ENCODE data around the gene TNIK. TPM values are rescaled to one million over a fixed set of nuclear protein-coding genes. Genes with fewer than 3 reads are reported as not detected.
A peak's percentile ranks its signal among the peaks of the same experiment; 100 is the strongest.

The TNIK gene
- total and polyA plus RNA-seq, 2 of the 13 experiments (the other 11 are each of a cell fraction or from before 2014, with no cell fraction given), result 0.15 to 0.22 TPM

DNA sequence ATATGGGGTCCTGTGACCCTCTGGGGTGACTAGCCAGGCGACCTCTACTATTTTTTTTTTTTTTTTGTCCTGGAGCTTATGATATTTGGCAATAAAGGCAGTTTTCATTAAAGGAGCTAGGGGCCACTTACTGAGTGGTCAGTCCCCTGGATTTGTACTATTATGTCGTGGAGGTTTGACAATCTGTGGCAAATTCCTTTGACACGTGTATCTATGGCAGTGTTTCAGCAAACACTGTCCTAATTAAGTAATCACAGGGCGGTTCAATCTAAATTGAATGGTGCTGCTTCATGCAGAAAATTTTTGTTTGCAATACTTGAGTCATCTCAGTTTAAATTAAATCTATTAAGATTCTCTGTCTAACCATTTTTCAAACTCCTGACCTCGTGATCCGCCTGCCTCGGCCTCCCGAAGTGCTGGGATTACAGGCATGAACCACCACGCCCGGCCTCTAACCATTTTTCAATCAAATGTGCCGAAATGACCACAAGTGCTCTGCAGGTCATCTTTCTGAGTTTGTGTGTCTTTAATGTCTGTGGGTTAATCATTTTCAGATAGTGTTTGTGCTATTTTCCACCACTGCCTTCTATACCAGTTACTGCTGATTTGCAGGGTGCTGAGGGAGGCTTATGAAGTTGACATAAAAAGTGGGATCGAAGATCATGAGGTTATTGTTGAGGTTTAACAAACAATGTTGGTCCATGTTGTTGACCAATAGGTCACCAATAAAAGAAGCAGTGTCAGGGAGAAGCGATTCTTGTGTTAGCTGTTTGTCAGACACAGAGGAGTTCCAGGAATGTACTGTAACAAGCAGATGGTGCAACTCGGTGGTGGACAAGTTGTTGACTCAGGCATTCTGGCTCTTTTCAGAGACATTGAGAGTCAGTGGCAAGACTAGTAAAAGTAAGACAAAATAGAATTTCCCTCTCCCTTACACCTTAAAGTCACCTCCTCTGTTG lies 415.1 kb downstream of the TNIK start (continued):
- TF ChIP-seq AHDC1 (CRISPR knock-in tag; IDR thresholded peaks at IDR 0.05; ENCODE audit: borderline replicate concordance) (peak; percentile 99), IKZF5 (CRISPR knock-in tag; IDR thresholded peaks at IDR 0.05) (peak; percentile 98), ZFYVE20 (CRISPR knock-in tag; IDR thresholded peaks at IDR 0.05; ENCODE audit: borderline replicate concordance, low read depth) (no peak), AGO2 (optimal IDR thresholded peaks at IDR 0.05; ENCODE audit: low read depth, low read length) (no peak), DMAP1 (CRISPR knock-in tag; IDR thresholded peaks at IDR 0.05) (peak; percentile 80), CCDC6 (CRISPR knock-in tag; IDR thresholded peaks at IDR 0.05) (peak; percentile 85; the same call in 1 of the 2 replicates), YY1 (IDR thresholded peaks at IDR 0.05; ENCODE audit: insufficient read depth, insufficient replicate concordance, low read depth, low read length) (no peak), MAFK (conservative IDR thresholded peaks at IDR 0.05 in 1 of 2, IDR thresholded peaks at IDR 0.05 in 1 of 2; ENCODE audit: low read length in 2 of 2) (peak; percentile 79 to 87), ZSCAN25 (CRISPR knock-in tag; IDR thresholded peaks at IDR 0.05) (peak; percentile 67; the same call in 1 of the 2 replicates), NRL (CRISPR knock-in tag; IDR thresholded peaks at IDR 0.05; ENCODE audit: borderline replicate concordance) (no peak), ZNF317 (CRISPR knock-in tag; IDR thresholded peaks at IDR 0.05) (peak; percentile 84; the same call in 1 of the 2 replicates), TGIF2 (CRISPR knock-in tag; IDR thresholded peaks at IDR 0.05) (peak; percentile 93), GATAD1 (CRISPR knock-in tag; IDR thresholded peaks at IDR 0.05) (peak; percentile 68), ZNF747 (CRISPR knock-in tag; IDR thresholded peaks at IDR 0.05; ENCODE audit: borderline replicate concordance) (peak; percentile 82; the same call in 1 of the 2 replicates), ZNF431 (CRISPR knock-in tag; IDR thresholded peaks at IDR 0.05; ENCODE audit: borderline replicate concordance, low read depth) (peak; percentile 86; the same call in 1 of the 2 replicates)
- TF ChIP-seq, protein P1, sequence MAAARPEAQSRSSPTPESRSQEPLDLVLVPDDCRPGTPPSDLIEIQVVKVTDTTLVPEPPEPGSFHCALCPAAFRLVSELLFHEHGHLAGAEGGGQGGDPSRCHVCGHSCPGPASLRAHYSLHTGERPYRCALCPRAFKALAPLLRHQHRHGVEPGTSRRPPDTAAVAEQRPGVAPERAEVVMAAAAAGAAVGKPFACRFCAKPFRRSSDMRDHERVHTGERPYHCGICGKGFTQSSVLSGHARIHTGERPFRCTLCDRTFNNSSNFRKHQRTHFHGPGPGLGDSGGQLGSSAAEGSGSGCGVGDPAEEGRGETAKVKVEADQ (CRISPR knock-in tag; IDR thresholded peaks at IDR 0.05; ENCODE audit: borderline replicate concordance), result no peak
- TF ChIP-seq, protein P2, sequence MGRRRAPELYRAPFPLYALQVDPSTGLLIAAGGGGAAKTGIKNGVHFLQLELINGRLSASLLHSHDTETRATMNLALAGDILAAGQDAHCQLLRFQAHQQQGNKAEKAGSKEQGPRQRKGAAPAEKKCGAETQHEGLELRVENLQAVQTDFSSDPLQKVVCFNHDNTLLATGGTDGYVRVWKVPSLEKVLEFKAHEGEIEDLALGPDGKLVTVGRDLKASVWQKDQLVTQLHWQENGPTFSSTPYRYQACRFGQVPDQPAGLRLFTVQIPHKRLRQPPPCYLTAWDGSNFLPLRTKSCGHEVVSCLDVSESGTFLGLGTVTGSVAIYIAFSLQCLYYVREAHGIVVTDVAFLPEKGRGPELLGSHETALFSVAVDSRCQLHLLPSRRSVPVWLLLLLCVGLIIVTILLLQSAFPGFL (CRISPR knock-in tag; IDR thresholded peaks at IDR 0.05), result no peak
- TF ChIP-seq, protein P3, sequence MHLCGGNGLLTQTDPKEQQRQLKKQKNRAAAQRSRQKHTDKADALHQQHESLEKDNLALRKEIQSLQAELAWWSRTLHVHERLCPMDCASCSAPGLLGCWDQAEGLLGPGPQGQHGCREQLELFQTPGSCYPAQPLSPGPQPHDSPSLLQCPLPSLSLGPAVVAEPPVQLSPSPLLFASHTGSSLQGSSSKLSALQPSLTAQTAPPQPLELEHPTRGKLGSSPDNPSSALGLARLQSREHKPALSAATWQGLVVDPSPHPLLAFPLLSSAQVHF (CRISPR knock-in tag; IDR thresholded peaks at IDR 0.05), result no peak

Data from HepG2 (cell line).